Kidney (tissue), 14 donors: ENCODE data around the gene TTYH2. TPM values are rescaled to one million over a fixed set of nuclear protein-coding genes. Genes with fewer than 3 reads are reported as not detected.

Source experiments
- DNase-seq, 5 donors: peaks; one replicate each; pipeline ENCODE4 v3.0.0-alpha.2; 2013 to 2020
- FAIRE-seq: peaks from 2 replicates; lab custom pipeline; 2012; peaks lifted over from hg19 to GRCh38; lab: Jason Lieb, UNC
- H3K27ac ChIP-seq, 2 donors: one replicate each; pipeline ENCODE4 v1.7.0; 2013; ENCODE audit warnings: low read depth in 2 of 2, low read length in 2 of 2, inconsistent platforms in 1 of 2
- H3K27me3 ChIP-seq: one replicate; pipeline ENCODE4 v1.7.1; 2013; ENCODE audit warnings: low read length, inconsistent platforms; ENCODE audit not compliant: control insufficient read depth, insufficient read depth
- H3K36me3 ChIP-seq, 3 donors: one replicate each; pipeline versions ENCODE4 v1.7.0 to v1.7.1; 2013; ENCODE audit warnings: low read length in 3 of 3, control low read depth in 1 of 3, inconsistent platforms in 1 of 3; ENCODE audit not compliant: insufficient read depth in 3 of 3, control insufficient read depth in 2 of 3
- H3K4me1 ChIP-seq, 3 donors: one replicate each; pipeline versions ENCODE4 v1.7.0 to v1.7.1; 2013; ENCODE audit warnings: low read length in 3 of 3, inconsistent platforms in 1 of 3, low read depth in 1 of 3; ENCODE audit not compliant: control insufficient read depth in 2 of 3, insufficient read depth in 2 of 3
- H3K4me3 ChIP-seq, 3 donors: one replicate each; pipeline versions ENCODE4 v1.7.0 to v1.8.1; 2013; ENCODE audit warnings: low read length in 3 of 3, control low read depth in 1 of 3, inconsistent platforms in 1 of 3
- H3K9ac ChIP-seq, 3 donors: one replicate each; pipeline versions ENCODE4 v1.7.0 to v1.7.1; 2013; ENCODE audit warnings: low read length in 3 of 3, control low read depth in 1 of 3, inconsistent platforms in 1 of 3
- H3K9me3 ChIP-seq, 3 donors: one replicate each; pipeline versions ENCODE4 v1.7.0 to v1.7.1; 2013; ENCODE audit warnings: low read length in 3 of 3, control low read depth in 1 of 3, inconsistent platforms in 1 of 3; ENCODE audit not compliant: control insufficient read depth in 2 of 3, insufficient read depth in 1 of 3
- intact Hi-C: fragments of 100-400 bp; cut with DNase I; formaldehyde crosslinking; loops from one replicate; pipeline ENCODE4 v1.11.1; 2022
- polyA plus RNA-seq: library from polyadenylated mRNA; stranded (reverse); fragments of 350-450 nt; fragmentation: Illumina TruSeq; extraction: RNeasy Lipid Tissue Mini Kit (QIAGEN cat#74804); gene quantifications from one replicate; pipeline ENCODE4 v1.2.3, GENCODE V29; 2014; ENCODE audit warnings: low read depth, low replicate concordance; ENCODE audit not compliant: insufficient read depth
- total RNA-seq: library from RNA; stranded (reverse); fragmentation: NEBNext Ultra II Directional; extraction: Animal tissue kit (Norgen Biotek cat#: 25700); gene quantifications from one replicate; pipeline ENCODE4 v1.2.1, GENCODE V29; 2021
- TF ChIP-seq, protein P1 (sequence below): IDR thresholded peaks from 3 replicates; pipeline ENCODE4 v1.5.1; 2012; ENCODE audit warnings: mild to moderate bottlenecking, moderate library complexity, borderline replicate concordance; ENCODE audit not compliant: insufficient read depth; ENCODE audit errors: extremely low read depth
- donor health status: control.
- donor health status: control.
- donor health status: control.
- donor health status: control.
- donor health status: control.
- donor health status: DM: yes; HTN: yes; CAD: no.
- donor health status: Normal renal cell carcinoma (clear cell type).

The TTYH2 gene
- total and polyA plus RNA-seq, 2 donors from 2014 or later, result 2.4 to 7.1 TPM

DNA sequence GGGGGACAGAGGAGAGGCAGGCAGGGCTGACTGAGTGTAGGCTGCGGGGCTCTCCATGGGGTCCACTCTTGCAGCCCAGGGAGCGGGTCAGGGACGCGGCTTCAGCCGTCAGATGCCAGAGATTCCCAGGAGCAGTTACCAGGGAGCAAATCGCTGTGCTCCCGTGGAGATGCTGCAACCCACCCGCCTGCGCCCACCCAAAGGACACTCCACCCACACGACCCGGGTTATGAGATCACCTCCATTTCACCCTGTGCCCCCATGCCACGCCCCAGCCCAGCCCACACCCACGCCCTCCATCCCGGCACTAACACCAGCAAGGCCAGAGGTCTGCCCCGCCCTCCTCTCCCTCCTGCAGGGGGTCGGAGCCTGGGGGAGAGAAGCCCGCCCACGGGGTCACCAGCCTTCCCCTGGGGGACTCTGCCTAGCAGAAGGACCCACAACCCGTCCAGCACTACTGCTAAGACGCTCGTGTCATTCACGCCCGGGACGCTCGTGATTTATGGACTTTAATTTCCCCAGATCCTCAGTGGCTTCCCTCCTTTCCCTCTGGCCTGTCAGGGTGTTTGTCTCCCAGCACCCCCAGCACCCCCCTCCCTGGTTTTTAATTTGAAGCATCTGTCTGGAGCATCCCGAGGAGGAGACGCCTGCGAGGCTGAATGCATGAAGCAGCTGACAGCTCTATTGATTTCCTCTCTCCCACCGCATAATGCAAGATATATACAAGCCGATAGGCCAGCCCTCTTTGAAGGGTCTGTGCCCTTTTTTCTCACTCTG, 16.6 kb upstream of the TTYH2 start:
- TF ChIP-seq, protein P1, sequence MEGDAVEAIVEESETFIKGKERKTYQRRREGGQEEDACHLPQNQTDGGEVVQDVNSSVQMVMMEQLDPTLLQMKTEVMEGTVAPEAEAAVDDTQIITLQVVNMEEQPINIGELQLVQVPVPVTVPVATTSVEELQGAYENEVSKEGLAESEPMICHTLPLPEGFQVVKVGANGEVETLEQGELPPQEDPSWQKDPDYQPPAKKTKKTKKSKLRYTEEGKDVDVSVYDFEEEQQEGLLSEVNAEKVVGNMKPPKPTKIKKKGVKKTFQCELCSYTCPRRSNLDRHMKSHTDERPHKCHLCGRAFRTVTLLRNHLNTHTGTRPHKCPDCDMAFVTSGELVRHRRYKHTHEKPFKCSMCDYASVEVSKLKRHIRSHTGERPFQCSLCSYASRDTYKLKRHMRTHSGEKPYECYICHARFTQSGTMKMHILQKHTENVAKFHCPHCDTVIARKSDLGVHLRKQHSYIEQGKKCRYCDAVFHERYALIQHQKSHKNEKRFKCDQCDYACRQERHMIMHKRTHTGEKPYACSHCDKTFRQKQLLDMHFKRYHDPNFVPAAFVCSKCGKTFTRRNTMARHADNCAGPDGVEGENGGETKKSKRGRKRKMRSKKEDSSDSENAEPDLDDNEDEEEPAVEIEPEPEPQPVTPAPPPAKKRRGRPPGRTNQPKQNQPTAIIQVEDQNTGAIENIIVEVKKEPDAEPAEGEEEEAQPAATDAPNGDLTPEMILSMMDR, result no peak
- no peaks in the 10 kb centered on the region for H3K4me1 ChIP-seq
- intact Hi-C loops, result no loop called here
- H3K9ac ChIP-seq, result no peak overlapping the region
- no peaks in the 10 kb centered on the region for H3K9me3 ChIP-seq
- no peaks in the 10 kb centered on the region for H3K36me3 ChIP-seq
- DNase-seq (no peak), FAIRE-seq (no peak)
- no peaks in the 10 kb centered on the region for H3K27me3 ChIP-seq
- no peak overlapping the region for H3K4me3 ChIP-seq
- no peak overlapping the region for H3K27ac ChIP-seq

- no peaks in the 10 kb centered on the region for H3K9me3 ChIP-seq
- no peaks in the 10 kb centered on the region for H3K27me3 ChIP-seq
- no peaks in the 10 kb centered on the region for H3K36me3 ChIP-seq
- H3K9ac ChIP-seq, result no peak overlapping the region
- TF ChIP-seq, protein P1, result no peak
- H3K4me3 ChIP-seq, result no peak overlapping the region
- DNase-seq, result no peak
- no peak for FAIRE-seq
- intact Hi-C loops, result no loop called here
- H3K27ac ChIP-seq, result no peak overlapping the region
- no peaks in the 10 kb centered on the region for H3K4me1 ChIP-seq
Measured at GRCh38 chr17:74197801-74198200, 15.6 kb upstream of the TTYH2 start.

GRCh38 chr17:74198694-74199093, 14.7 kb upstream of the TTYH2 start:
- Histone ChIP-seq H3K4me1 (no peaks in the 10 kb centered on the region), H3K4me3 (no peak overlapping the region), H3K9ac (no peak overlapping the region), H3K36me3 (no peaks in the 10 kb centered on the region), H3K27ac (no peak overlapping the region), H3K9me3 (no peaks in the 10 kb centered on the region), H3K27me3 (no peaks in the 10 kb centered on the region)
- TF ChIP-seq, protein P1, result no peak
- FAIRE-seq (no peak), DNase-seq (no peak)
- intact Hi-C loops, result no loop called here
